CD4-positive, alpha-beta T cell treated with Interleukin-6 for 4 hours (primary cell): Measurements from ENCODE around the gene HTRA2.
"Not testable (repeated sequence)": the region's sequence is repeated elsewhere in the genome, so short reads cannot be mapped to it uniquely, and the experiment has no call there.

ENCODE experiments used
- DNase-seq: peaks from one replicate; pipeline ENCODE4 v3.0.0-alpha.2; 2020; ENCODE audit warnings: mixed read lengths

The HTRA2 gene

GRCh38 chr2:74529357-74530238, at the start of gene HTRA2, which contains the start of gene AUP1:
Gene HTRA2, plus strand, starts transcription at chr2:74529933. Its CDS starts 74 bp downstream, at chr2:74530007.
Gene AUP1, minus strand, starts transcription at chr2:74529706. Its CDS starts 77 bp downstream, at chr2:74529629.
- DNase-seq: peak; percentile 87

- DNase-seq: no peak
Observed at GRCh38 chr2:74481431-74481830, 48.3 kb upstream of the HTRA2 start.

GRCh38 chr2:74481961-74482800, 47.6 kb upstream of the HTRA2 start:
- peak; percentile 56 for DNase-seq

GRCh38 chr2:74482801-74483674, 46.7 kb upstream of the HTRA2 start, which contains the start of the genes CCDC142 and TTC31:
Gene CCDC142, minus strand, starts transcription at chr2:74482998. Its CDS starts 161 bp downstream, at chr2:74482837.
Gene TTC31, plus strand, starts transcription at chr2:74483081. Its CDS starts 15 bp downstream, at chr2:74483096.
- peak; percentile 95 for DNase-seq

- DNase-seq: not testable (repeated sequence)
Observed at GRCh38 chr2:74483675-74484164, 46.0 kb upstream of the HTRA2 start.

- DNase-seq: no peak
Observed at GRCh38 chr2:74486141-74486540, 43.6 kb upstream of the HTRA2 start.

GRCh38 chr2:74488643-74489481, 40.9 kb upstream of the HTRA2 start:
- no peak for DNase-seq

GRCh38 chr2:74489906-74490305, 39.8 kb upstream of the HTRA2 start:
- DNase-seq: no peak

- DNase-seq: no peak
Observed at GRCh38 chr2:74491648-74492544, 37.8 kb upstream of the HTRA2 start.

- no peak for DNase-seq
Observed at GRCh38 chr2:74493546-74493945, 36.2 kb upstream of the HTRA2 start.

GRCh38 chr2:74495440-74495839, 34.3 kb upstream of the HTRA2 start:
- no peak for DNase-seq

GRCh38 chr2:74496997-74497776, 32.5 kb upstream of the HTRA2 start:
- no peak for DNase-seq

- peak; percentile 32 for DNase-seq
Observed at GRCh38 chr2:74497777-74498499, 31.8 kb upstream of the HTRA2 start.

GRCh38 chr2:74498500-74499266, 31.1 kb upstream of the HTRA2 start:
- DNase-seq: peak; percentile 36

GRCh38 chr2:74499267-74499939, 30.3 kb upstream of the HTRA2 start, which contains the start of gene LBX2:
Gene LBX2, minus strand, starts transcription at chr2:74499603. Its CDS starts 66 bp downstream, at chr2:74499537.
- peak; percentile 14 for DNase-seq

GRCh38 chr2:74499940-74500577, 29.7 kb upstream of the HTRA2 start:
- DNase-seq: no peak

- DNase-seq: no peak
Observed at GRCh38 chr2:74500578-74500946, 29.2 kb upstream of the HTRA2 start.
